Keratinocyte (primary cell): ENCODE measurements around the gene SLC30A7. TPM values are rescaled to one million over a fixed set of nuclear protein-coding genes. Genes with fewer than 3 reads are reported as not detected.
"Not testable (repeated sequence)": the region's sequence is repeated elsewhere in the genome, so short reads cannot be mapped to it uniquely, and the experiment has no call there.

ENCODE experiments used
- DNase-seq: peaks from one replicate; pipeline ENCODE4 v3.0.0-alpha.2; 2011; ENCODE audit warnings: low read depth, missing footprints, low spot score
- FAIRE-seq: peaks from 2 replicates; lab custom pipeline; 2011; peaks lifted over from hg19 to GRCh38; lab: Jason Lieb, UNC
- H2AFZ ChIP-seq: 2 replicates; pipeline ENCODE4 v1.6.0; 2012; ENCODE audit warnings: low read length, control low read depth, inconsistent platforms; ENCODE audit not compliant: control insufficient read depth
- H3K27ac ChIP-seq: 2 replicates; pipeline ENCODE4 v1.5.1; 2011; ENCODE audit warnings: low read length; ENCODE audit not compliant: control insufficient read depth, insufficient read depth
- H3K27me3 ChIP-seq: 3 replicates; pipeline ENCODE4 v1.6.0; 2011; ENCODE audit warnings: low read length; ENCODE audit not compliant: control insufficient read depth, insufficient read depth; ENCODE audit errors: extremely low read depth
- H3K36me3 ChIP-seq, 2 experiments: 2 replicates in 1 of 2; 3 replicates in 1 of 2; pipeline ENCODE4 v1.5.1; 2011; ENCODE audit warnings: low read length in 2 of 2, mild to moderate bottlenecking in 1 of 2; ENCODE audit not compliant: control insufficient read depth in 2 of 2, insufficient read depth in 2 of 2; ENCODE audit errors: extremely low read depth in 1 of 2
- H3K4me1 ChIP-seq: 3 replicates; pipeline ENCODE4 v1.5.1; 2011; ENCODE audit warnings: low read length; ENCODE audit not compliant: control insufficient read depth, insufficient read depth; ENCODE audit errors: extremely low read depth
- H3K4me2 ChIP-seq: 3 replicates; pipeline ENCODE4 v1.6.0; 2011; ENCODE audit warnings: low read depth, low read length; ENCODE audit not compliant: control insufficient read depth, insufficient read depth; ENCODE audit errors: extremely low read depth
- H3K4me3 ChIP-seq, 3 experiments: fragments of 200-600 bp in 1 of 3; sonication (generic) in 1 of 3; 2 replicates in 2 of 3; 3 replicates in 1 of 3; pipeline ENCODE4 v1.5.1; 2011 to 2016; ENCODE audit warnings: low read length in 3 of 3, mild to moderate bottlenecking in 3 of 3, control low read depth in 2 of 3, inconsistent platforms in 1 of 3, low read depth in 1 of 3, mixed read lengths in 1 of 3, mixed run types in 1 of 3, moderate library complexity in 1 of 3; ENCODE audit not compliant: control insufficient read depth in 2 of 3, insufficient read depth in 2 of 3; ENCODE audit errors: extremely low read depth in 1 of 3
- H3K79me2 ChIP-seq: 2 replicates; pipeline ENCODE4 v1.6.0; 2012; ENCODE audit warnings: low read length; ENCODE audit not compliant: control insufficient read depth, insufficient read depth
- H3K9ac ChIP-seq: 3 replicates; pipeline ENCODE4 v1.6.0; 2011; ENCODE audit warnings: low read length; ENCODE audit not compliant: control insufficient read depth, insufficient read depth; ENCODE audit errors: extremely low read depth
- H3K9me1 ChIP-seq: 3 replicates; pipeline ENCODE4 v1.6.0; 2011; ENCODE audit warnings: low read length; ENCODE audit not compliant: control insufficient read depth, insufficient read depth; ENCODE audit errors: extremely low read depth
- H3K9me3 ChIP-seq: 2 replicates; pipeline ENCODE4 v1.5.1; 2012; ENCODE audit warnings: low read depth, low read length; ENCODE audit not compliant: control insufficient read depth
- H4K20me1 ChIP-seq: 3 replicates; pipeline ENCODE4 v1.6.0; 2011; ENCODE audit warnings: low read length; ENCODE audit not compliant: control insufficient read depth, insufficient read depth; ENCODE audit errors: extremely low read depth
- EZH2 ChIP-seq: IDR thresholded peaks from one replicate; pipeline ENCODE4 v1.6.1; 2012; ENCODE audit warnings: inconsistent platforms, mild to moderate bottlenecking, low read length, moderate library complexity
- dilution Hi-C: fragments of 300-500 bp; cut with MboI; formaldehyde crosslinking; loops from one replicate; pipeline ENCODE4 v1.7.0; 2020; ENCODE audit warnings: low sequenced_read_pairs; ENCODE audit not compliant: extremely low pct_ligation_motif_present
- polyA plus RNA-seq, 5 experiments: library from polyadenylated mRNA; depleted of rRNA in 3 of 5; stranded (reverse) in 3 of 5; stranded (forward) in 1 of 5; unstranded in 1 of 5; fragments of >200 nt; gene quantifications; 1 replicate in 1 of 5; 2 replicates in 3 of 5; 3 replicates in 1 of 5; pipeline versions ENCODE4 v1.2.1 to v1.2.3, GENCODE V29; 2011 to 2012; ENCODE audit warnings: missing spikeins in 2 of 5, low read depth in 1 of 5, low replicate concordance in 1 of 5
- TF ChIP-seq, protein P1 (sequence below), 3 experiments: IDR thresholded peaks in 1 of 3; conservative IDR thresholded peaks in 1 of 3; optimal IDR thresholded peaks in 1 of 3; 2 replicates in 2 of 3; 3 replicates in 1 of 3; pipeline versions ENCODE3 to v1.5.1; 2011; ENCODE audit warnings: low read length in 3 of 3, mild to moderate bottlenecking in 3 of 3, moderate library complexity in 2 of 3, control low read depth in 1 of 3, inconsistent platforms in 1 of 3; ENCODE audit not compliant: insufficient read depth in 2 of 3; ENCODE audit errors: extremely low read depth in 1 of 3

Gene SLC30A7
- polyA plus RNA-seq, 1 donor (not counting 4 experiments of a cell fraction or from before 2014, with no cell fraction given): 15.1 TPM

- H2AFZ ChIP-seq: no peak overlapping the region
- H3K9ac ChIP-seq: no peak overlapping the region
- no peak overlapping the region for H3K27ac ChIP-seq
- no peaks in the 10 kb centered on the region for H4K20me1 ChIP-seq
- TF ChIP-seq, protein P1, sequence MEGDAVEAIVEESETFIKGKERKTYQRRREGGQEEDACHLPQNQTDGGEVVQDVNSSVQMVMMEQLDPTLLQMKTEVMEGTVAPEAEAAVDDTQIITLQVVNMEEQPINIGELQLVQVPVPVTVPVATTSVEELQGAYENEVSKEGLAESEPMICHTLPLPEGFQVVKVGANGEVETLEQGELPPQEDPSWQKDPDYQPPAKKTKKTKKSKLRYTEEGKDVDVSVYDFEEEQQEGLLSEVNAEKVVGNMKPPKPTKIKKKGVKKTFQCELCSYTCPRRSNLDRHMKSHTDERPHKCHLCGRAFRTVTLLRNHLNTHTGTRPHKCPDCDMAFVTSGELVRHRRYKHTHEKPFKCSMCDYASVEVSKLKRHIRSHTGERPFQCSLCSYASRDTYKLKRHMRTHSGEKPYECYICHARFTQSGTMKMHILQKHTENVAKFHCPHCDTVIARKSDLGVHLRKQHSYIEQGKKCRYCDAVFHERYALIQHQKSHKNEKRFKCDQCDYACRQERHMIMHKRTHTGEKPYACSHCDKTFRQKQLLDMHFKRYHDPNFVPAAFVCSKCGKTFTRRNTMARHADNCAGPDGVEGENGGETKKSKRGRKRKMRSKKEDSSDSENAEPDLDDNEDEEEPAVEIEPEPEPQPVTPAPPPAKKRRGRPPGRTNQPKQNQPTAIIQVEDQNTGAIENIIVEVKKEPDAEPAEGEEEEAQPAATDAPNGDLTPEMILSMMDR (optimal IDR thresholded peaks at IDR 0.05 in 1 of 3, IDR thresholded peaks at IDR 0.05 in 1 of 3, conservative IDR thresholded peaks at IDR 0.05 in 1 of 3; ENCODE audit: extremely low read depth in 1 of 3, insufficient read depth in 2 of 3, low read length in 3 of 3): no peak
- TF ChIP-seq EZH2: no peak
- H3K79me2 ChIP-seq: peaks cover 2% of the 10 kb centered on the region
- H3K4me3 ChIP-seq: no peak overlapping the region
- no peaks in the 10 kb centered on the region for H3K9me3 ChIP-seq
- H3K27me3 ChIP-seq: no peaks in the 10 kb centered on the region
- dilution Hi-C loops: no loop called here
- H3K4me2 ChIP-seq: no peak overlapping the region
- H3K9me1 ChIP-seq: no peaks in the 10 kb centered on the region
- DNase-seq (no peak), FAIRE-seq (no peak)
- H3K4me1 ChIP-seq: peaks cover under 1% of the 10 kb centered on the region
- H3K36me3 ChIP-seq: peaks cover 0 to under 1% of the 10 kb centered on the region in 2 experiments
Observed at GRCh38 chr1:100943533-100943932, 47.6 kb downstream of the SLC30A7 start.

GRCh38 chr1:100946064-100946463 is 50.2 kb downstream of the SLC30A7 start:
- H2AFZ ChIP-seq, FAIRE-seq, H3K4me3 ChIP-seq, dilution Hi-C loops, H3K27ac ChIP-seq, H3K36me3 ChIP-seq, H3K9me3 ChIP-seq, H3K27me3 ChIP-seq, H4K20me1 ChIP-seq, DNase-seq, H3K9ac ChIP-seq, H3K4me2 ChIP-seq, H3K9me1 ChIP-seq, H3K79me2 ChIP-seq: not testable (repeated sequence)
- peaks cover 12% of the 10 kb centered on the region for H3K4me1 ChIP-seq

DNA sequence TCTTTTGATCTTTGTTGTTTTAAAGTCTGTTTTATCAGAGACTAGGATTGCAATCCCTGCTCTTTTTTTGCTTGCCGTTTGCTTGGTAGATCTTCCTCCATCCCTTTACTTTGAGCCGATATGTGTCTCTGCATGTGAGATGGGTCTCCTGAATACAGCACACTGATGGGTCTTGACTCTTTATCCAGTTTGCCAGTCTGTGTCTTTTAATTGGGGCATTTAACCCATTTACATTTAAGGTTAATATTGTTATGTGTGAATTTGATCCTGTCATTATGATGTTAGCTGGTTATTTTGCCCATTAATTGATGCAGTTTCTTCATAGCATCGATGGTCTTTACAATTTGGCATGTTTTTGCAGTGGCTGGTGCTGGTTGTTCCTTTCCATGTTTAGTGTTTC is 51.9 kb downstream of the SLC30A7 start:
- H2AFZ ChIP-seq, H3K9me1 ChIP-seq, H3K4me2 ChIP-seq, H3K27me3 ChIP-seq, H3K9me3 ChIP-seq, H3K4me3 ChIP-seq, H3K9ac ChIP-seq, dilution Hi-C loops, H3K79me2 ChIP-seq, DNase-seq, H3K36me3 ChIP-seq, H3K27ac ChIP-seq, H4K20me1 ChIP-seq, FAIRE-seq: not testable (repeated sequence)
- peaks cover 22% of the 10 kb centered on the region for H3K4me1 ChIP-seq

GRCh38 chr1:100948721-100949405 is 53.0 kb downstream of the SLC30A7 start:
- H3K4me2 ChIP-seq, FAIRE-seq, H2AFZ ChIP-seq, H3K27me3 ChIP-seq, H3K4me3 ChIP-seq, H3K9me3 ChIP-seq, H3K27ac ChIP-seq, H4K20me1 ChIP-seq, H3K79me2 ChIP-seq, dilution Hi-C loops, DNase-seq, H3K36me3 ChIP-seq, H3K9ac ChIP-seq, H3K9me1 ChIP-seq: not testable (repeated sequence)
- H3K4me1 ChIP-seq: peaks cover 29% of the 10 kb centered on the region
